Neural crest cell (in vitro differentiated cells): Measurements from ENCODE around the gene CD302. TPM values are rescaled to one million over a fixed set of nuclear protein-coding genes. Genes with fewer than 3 reads are reported as not detected.

Source experiments
- DNase-seq: peaks from one replicate; pipeline ENCODE4 v3.0.0; 2021; ENCODE audit warnings: low read depth, mixed read lengths, low spot score
- H3K27ac Mint-ChIP-seq: one replicate; pipeline ENCODE4 v1.8.0; 2021; ENCODE audit warnings: mild to moderate bottlenecking, mixed read lengths; ENCODE audit not compliant: unreplicated experiment
- H3K27me3 Mint-ChIP-seq: 2 replicates; pipeline ENCODE4 v1.8.0; 2021; ENCODE audit warnings: low read depth, mild to moderate bottlenecking, mixed read lengths
- H3K36me3 Mint-ChIP-seq: 2 replicates; pipeline ENCODE4 v1.8.0; 2021; ENCODE audit warnings: low read depth, mild to moderate bottlenecking, mixed read lengths
- H3K4me1 Mint-ChIP-seq: 2 replicates; pipeline ENCODE4 v1.8.0; 2021; ENCODE audit warnings: mixed read lengths
- H3K4me3 Mint-ChIP-seq: one replicate; pipeline ENCODE4 v1.8.0; 2021; ENCODE audit warnings: mild to moderate bottlenecking, mixed read lengths
- H3K9me3 Mint-ChIP-seq: 2 replicates; pipeline ENCODE4 v1.8.0; 2021; ENCODE audit warnings: mixed read lengths
- CTCF ChIP-seq: fragments of 200-600 bp; sonication (generic); conservative IDR thresholded peaks from 2 replicates; pipeline ENCODE4 v1.5.0; 2021; ENCODE audit warnings: antibody characterized with exemption, mild to moderate bottlenecking
- total RNA-seq: library from RNA; stranded (reverse); gene quantifications from 2 replicates; pipeline ENCODE4 v1.2.1, GENCODE V29; 2021

Gene CD302
- total RNA-seq, 1 donor from 2014 or later, result 1.0 TPM

GRCh38 chr2:159811232-159811631, 13.2 kb upstream of the CD302 start:
- H3K9me3 Mint-ChIP-seq, result peaks cover 2% of the 10 kb centered on the region
- H3K4me1 Mint-ChIP-seq, result peaks cover 3% of the 10 kb centered on the region
- H3K36me3 Mint-ChIP-seq, result no peaks in the 10 kb centered on the region
- H3K27ac Mint-ChIP-seq, result no peak overlapping the region
- no peak overlapping the region for H3K4me3 Mint-ChIP-seq
- no peak for TF ChIP-seq CTCF
- DNase-seq, result no peak
- peaks cover 2% of the 10 kb centered on the region for H3K27me3 Mint-ChIP-seq

- Mint-ChIP-seq H3K4me3 (no peak overlapping the region), H3K36me3 (no peaks in the 10 kb centered on the region), H3K27me3 (peaks cover 5% of the 10 kb centered on the region), H3K4me1 (peaks cover 3% of the 10 kb centered on the region), H3K9me3 (no peaks in the 10 kb centered on the region), H3K27ac (no peak overlapping the region)
- no peak for DNase-seq
- no peak for TF ChIP-seq CTCF
Observed at GRCh38 chr2:159808032-159808425, 10.0 kb upstream of the CD302 start.

- Mint-ChIP-seq H3K36me3 (no peaks in the 10 kb centered on the region), H3K27ac (no peak overlapping the region), H3K9me3 (no peaks in the 10 kb centered on the region), H3K27me3 (peaks cover 5% of the 10 kb centered on the region), H3K4me3 (no peak overlapping the region), H3K4me1 (peaks cover 3% of the 10 kb centered on the region)
- DNase-seq, result peak; percentile 39
- peak; percentile 87 for TF ChIP-seq CTCF
Observed at GRCh38 chr2:159807183-159808031, 9.4 kb upstream of the CD302 start.

- DNase-seq, result no peak
- TF ChIP-seq CTCF, result no peak
- no peak overlapping the region for H3K27ac Mint-ChIP-seq
- no peak overlapping the region for H3K4me3 Mint-ChIP-seq
- no peaks in the 10 kb centered on the region for H3K4me1 Mint-ChIP-seq
- H3K36me3 Mint-ChIP-seq, result no peaks in the 10 kb centered on the region
- H3K9me3 Mint-ChIP-seq, result no peaks in the 10 kb centered on the region
- H3K27me3 Mint-ChIP-seq, result peaks cover 22% of the 10 kb centered on the region
Observed at GRCh38 chr2:159804941-159805340, 6.9 kb upstream of the CD302 start.

GRCh38 chr2:159803235-159803962, 5.4 kb upstream of the CD302 start:
- peaks cover 37% of the 10 kb centered on the region for H3K27me3 Mint-ChIP-seq
- no peaks in the 10 kb centered on the region for H3K36me3 Mint-ChIP-seq
- H3K4me1 Mint-ChIP-seq, result peaks cover 4% of the 10 kb centered on the region
- no peak for DNase-seq
- no peak for TF ChIP-seq CTCF
- H3K4me3 Mint-ChIP-seq, result no peak overlapping the region
- no peak overlapping the region for H3K27ac Mint-ChIP-seq
- no peaks in the 10 kb centered on the region for H3K9me3 Mint-ChIP-seq
